ENCODE measurements around the gene NHLRC1. TPM values are rescaled to one million over a fixed set of nuclear protein-coding genes. Genes with fewer than 3 reads are reported as not detected.

The NHLRC1 gene
- total RNA-seq, 4 donors from 2014 or later: 3.5 to 6.9 (median 5.0) TPM

GRCh38 chr6:18078866-18079265, 43.6 kb downstream of the NHLRC1 start:
- no peak for TF ChIP-seq POLR2A (IDR thresholded peaks at IDR 0.05)
- no peak for TF ChIP-seq CTCF (IDR thresholded peaks at IDR 0.05)
- no peak overlapping the region for H3K4me3 ChIP-seq (ENCODE audit: low read depth, poor library complexity, severe bottlenecking)
- intact Hi-C loops (cut with DNase I; ENCODE audit: low total_unique reads): no loop called here
- 83 to 85% methylated on average over 3 of the region's 3 CpGs for WGBS, 2 donors
- no peak for DNase-seq (ENCODE audit: low spot score in 2 of 2)

GRCh38 chr6:18076231-18076630, 46.2 kb downstream of the NHLRC1 start:
- no peak overlapping the region for H3K4me3 ChIP-seq (ENCODE audit: low read depth, poor library complexity, severe bottlenecking)
- intact Hi-C loops (cut with DNase I; ENCODE audit: low total_unique reads): no loop called here
- DNase-seq (ENCODE audit: low spot score in 2 of 2): no peak
- 64 to 75% methylated on average over 4 of the region's 4 CpGs for WGBS, 2 donors
- no peak for TF ChIP-seq POLR2A (IDR thresholded peaks at IDR 0.05)
- TF ChIP-seq CTCF (IDR thresholded peaks at IDR 0.05): no peak

- intact Hi-C loops (cut with DNase I; ENCODE audit: low total_unique reads): no loop called here
- no peak for DNase-seq (ENCODE audit: low spot score in 2 of 2)
- TF ChIP-seq CTCF (IDR thresholded peaks at IDR 0.05) (no peak), POLR2A (IDR thresholded peaks at IDR 0.05) (no peak)
- H3K4me3 ChIP-seq (ENCODE audit: low read depth, poor library complexity, severe bottlenecking): no peak overlapping the region
Measured at GRCh38 chr6:18072841-18073240, 49.6 kb downstream of the NHLRC1 start.

- TF ChIP-seq CTCF (IDR thresholded peaks at IDR 0.05) (no peak), POLR2A (IDR thresholded peaks at IDR 0.05) (no peak)
- WGBS, 2 donors: 88 to 93% methylated on average over 9 of the region's 9 CpGs
- DNase-seq (ENCODE audit: low spot score in 2 of 2): no peak
- no peak overlapping the region for H3K4me3 ChIP-seq (ENCODE audit: low read depth, poor library complexity, severe bottlenecking)
- intact Hi-C loops (cut with DNase I; ENCODE audit: low total_unique reads): no loop called here
Measured at GRCh38 chr6:18070486-18070885, 52.0 kb downstream of the NHLRC1 start.

Other genes with a start within 250 kb of the NHLRC1 start
- 10 to 100 TPM; 54.4 to 88.5 (median 60.6) TPM for gene KIF13A, start 135.0 kb downstream of the NHLRC1 start, total RNA-seq
- gene TPMT, start 32.4 kb upstream of the NHLRC1 start, total RNA-seq: 10 to 100 TPM in 1 of 4 donors, 1 to 10 TPM in 3; 6.1 to 10.8 (median 8.8) TPM
- gene KDM1B, start 32.7 kb upstream of the NHLRC1 start, total RNA-seq: 10 to 100 TPM; 23.5 to 27.9 (median 24.5) TPM
- gene DEK, start 141.9 kb upstream of the NHLRC1 start, total RNA-seq: 100 to 1,000 TPM in 1 of 4 donors, 10 to 100 TPM in 3; 69.0 to 101 (median 87.9) TPM

Measured in lower leg skin (tissue), 4 donors.